ENCODE data around the gene TRAF3IP3.

TRAF3IP3 gene

DNA sequence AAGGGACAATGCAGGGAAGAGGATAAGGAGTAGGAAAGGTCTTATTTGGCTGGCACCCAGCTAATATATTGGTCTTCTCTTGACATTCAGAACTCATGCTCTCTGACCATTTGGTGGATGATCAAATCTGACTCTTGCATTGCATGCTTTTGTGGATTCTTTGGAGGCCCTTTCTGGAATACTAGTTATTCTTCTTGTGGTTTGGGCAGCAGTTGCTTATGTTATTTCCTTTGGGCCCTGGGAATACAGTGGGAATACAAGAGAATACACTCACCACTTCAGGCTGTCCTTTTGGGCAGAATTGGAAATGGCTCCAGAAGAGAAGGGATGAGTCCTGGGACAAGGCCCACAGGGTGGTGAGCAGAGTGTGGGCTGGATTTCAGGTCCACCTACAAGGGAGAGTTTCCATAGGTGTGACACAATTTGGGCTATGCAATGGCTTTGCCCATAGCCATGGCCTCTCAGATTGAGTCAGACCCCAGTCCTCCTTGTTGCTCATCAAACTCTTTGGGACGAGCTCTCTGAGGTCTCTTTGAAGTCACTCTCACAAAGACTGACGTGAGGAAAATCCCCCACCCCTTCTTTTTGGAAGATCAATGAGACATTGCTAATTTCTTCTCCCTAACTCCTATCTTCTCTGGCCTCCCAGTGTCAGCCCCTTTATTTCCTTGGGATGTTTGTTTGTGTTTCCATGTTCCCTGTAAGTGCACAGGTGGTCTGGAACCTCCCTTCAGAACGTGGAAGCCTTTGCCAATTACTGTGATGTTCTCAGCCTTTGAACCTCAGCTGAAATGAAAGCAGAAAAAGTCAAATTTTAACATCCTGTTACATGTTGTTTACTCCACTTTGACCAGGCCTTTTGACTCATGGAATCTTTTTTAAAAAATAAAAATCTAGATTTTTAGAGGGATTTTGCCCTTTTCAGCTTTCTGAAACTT, 31.8 kb upstream of the TRAF3IP3 start:
- no peak overlapping the region for H3K4me3 ChIP-seq (replicated peaks; ENCODE audit: low read depth, low read length)
- DNase-seq (ENCODE audit: extremely low read depth, low read depth) = no peak
- TF ChIP-seq, protein P1, sequence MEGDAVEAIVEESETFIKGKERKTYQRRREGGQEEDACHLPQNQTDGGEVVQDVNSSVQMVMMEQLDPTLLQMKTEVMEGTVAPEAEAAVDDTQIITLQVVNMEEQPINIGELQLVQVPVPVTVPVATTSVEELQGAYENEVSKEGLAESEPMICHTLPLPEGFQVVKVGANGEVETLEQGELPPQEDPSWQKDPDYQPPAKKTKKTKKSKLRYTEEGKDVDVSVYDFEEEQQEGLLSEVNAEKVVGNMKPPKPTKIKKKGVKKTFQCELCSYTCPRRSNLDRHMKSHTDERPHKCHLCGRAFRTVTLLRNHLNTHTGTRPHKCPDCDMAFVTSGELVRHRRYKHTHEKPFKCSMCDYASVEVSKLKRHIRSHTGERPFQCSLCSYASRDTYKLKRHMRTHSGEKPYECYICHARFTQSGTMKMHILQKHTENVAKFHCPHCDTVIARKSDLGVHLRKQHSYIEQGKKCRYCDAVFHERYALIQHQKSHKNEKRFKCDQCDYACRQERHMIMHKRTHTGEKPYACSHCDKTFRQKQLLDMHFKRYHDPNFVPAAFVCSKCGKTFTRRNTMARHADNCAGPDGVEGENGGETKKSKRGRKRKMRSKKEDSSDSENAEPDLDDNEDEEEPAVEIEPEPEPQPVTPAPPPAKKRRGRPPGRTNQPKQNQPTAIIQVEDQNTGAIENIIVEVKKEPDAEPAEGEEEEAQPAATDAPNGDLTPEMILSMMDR (IDR thresholded peaks at IDR 0.05; ENCODE audit: low read depth, low read length, missing control alignments) = no peak

DNA sequence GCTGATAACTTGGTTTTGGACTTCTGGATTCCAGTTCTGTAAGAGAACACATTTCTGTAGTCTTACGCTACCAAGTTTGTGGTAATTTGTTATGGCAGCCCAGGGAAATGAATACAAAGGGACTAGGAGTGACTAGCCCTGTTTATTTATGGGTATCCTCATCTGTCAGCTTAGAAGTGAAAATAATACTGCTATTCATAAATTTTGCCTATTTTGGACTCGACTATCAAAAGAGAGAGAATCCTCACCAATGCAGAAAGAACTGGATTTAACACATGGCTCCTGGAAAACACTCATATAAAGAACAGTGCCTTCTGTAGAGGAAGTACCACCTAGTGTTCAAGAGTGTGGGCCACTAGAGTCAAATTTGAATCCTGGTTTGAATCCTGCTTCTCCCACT, 28.6 kb upstream of the TRAF3IP3 start:
- H3K4me3 ChIP-seq (replicated peaks; ENCODE audit: low read depth, low read length) = no peak overlapping the region
- DNase-seq (ENCODE audit: extremely low read depth, low read depth) = no peak
- TF ChIP-seq, protein P1 (IDR thresholded peaks at IDR 0.05; ENCODE audit: low read depth, low read length, missing control alignments) = no peak

DNA sequence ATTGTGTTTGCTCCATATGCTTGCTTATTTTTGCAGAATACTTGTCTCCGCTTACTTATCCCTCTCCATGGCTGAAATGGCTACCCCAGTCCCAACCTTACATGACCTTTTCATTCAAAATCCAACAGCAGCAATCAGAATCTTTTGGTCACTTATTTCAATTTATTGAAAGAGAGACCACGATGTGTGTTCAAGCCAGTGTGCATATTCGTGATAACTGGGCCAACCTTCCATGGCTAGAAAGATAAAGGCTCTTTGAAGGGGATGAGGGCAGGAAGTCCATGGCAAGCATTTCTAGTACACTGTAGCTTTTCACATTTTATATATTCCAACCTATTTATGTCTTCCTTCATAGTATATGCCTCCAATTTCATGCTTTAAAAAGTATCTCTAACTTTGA, 28.1 kb upstream of the TRAF3IP3 start:
- TF ChIP-seq, protein P1 (IDR thresholded peaks at IDR 0.05; ENCODE audit: low read depth, low read length, missing control alignments) = no peak
- no peak for DNase-seq (ENCODE audit: extremely low read depth, low read depth)
- no peak overlapping the region for H3K4me3 ChIP-seq (replicated peaks; ENCODE audit: low read depth, low read length)

DNA sequence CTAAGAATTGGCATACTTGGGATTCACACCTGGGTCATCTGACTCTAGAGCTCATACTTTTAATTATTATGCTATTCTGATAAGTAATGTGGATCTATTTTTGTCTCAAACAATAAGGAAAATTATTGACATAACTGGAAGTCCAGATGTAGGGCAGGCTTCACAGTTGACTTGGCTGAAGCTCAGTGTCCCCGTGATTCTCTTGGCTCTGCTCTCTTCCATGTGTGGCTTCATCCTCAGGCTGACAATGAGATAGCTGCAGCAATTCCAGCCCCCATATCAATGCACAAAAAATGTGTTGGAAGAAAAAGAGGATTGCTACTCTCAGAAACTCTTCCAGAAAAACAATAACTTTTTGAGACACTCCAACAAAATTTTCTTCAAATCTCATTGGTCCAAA, 27.4 kb upstream of the TRAF3IP3 start:
- H3K4me3 ChIP-seq (replicated peaks; ENCODE audit: low read depth, low read length) = no peak overlapping the region
- no peak for DNase-seq (ENCODE audit: extremely low read depth, low read depth)
- TF ChIP-seq, protein P1 (IDR thresholded peaks at IDR 0.05; ENCODE audit: low read depth, low read length, missing control alignments) = no peak

DNA sequence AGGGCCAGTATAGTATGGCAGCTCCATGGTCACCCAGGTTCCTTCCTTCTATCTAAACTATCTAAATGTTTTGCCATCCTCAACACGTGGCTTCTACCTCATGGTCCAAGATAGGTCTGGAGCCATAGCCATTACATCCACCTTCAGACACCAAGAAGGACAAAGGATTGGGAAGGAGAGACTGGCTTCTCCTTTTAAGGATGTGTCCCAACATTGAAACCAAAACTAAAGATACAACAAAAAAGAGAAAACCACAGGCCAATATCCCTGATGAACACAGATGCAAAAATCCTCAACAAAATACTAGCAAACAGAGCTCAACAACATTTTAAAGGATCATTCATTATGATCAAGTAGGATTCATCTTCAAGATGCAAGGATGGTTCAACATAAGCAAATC, 26.4 kb upstream of the TRAF3IP3 start:
- TF ChIP-seq, protein P1 (IDR thresholded peaks at IDR 0.05; ENCODE audit: low read depth, low read length, missing control alignments) = no peak
- no peak for DNase-seq (ENCODE audit: extremely low read depth, low read depth)
- H3K4me3 ChIP-seq (replicated peaks; ENCODE audit: low read depth, low read length) = no peak overlapping the region

DNA sequence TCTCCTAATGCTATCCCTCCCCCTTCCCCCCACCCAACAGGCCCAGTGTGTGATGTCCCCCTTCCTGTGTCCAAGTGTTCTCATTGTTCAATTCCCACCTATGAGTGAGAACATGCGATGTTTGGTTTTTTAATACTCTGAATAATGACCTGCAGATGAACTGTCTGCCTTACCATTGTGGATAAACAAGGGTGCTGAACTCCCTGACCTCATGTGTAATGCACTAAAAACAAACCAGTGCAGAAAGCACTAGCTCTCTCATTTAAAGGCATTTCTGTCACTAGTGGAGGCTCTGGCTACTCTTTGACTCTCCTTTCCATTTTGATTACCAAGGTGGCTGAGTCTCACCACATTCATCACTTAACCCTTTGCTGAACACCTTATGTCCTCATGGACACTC, 23.1 kb upstream of the TRAF3IP3 start:
- no peak overlapping the region for H3K4me3 ChIP-seq (replicated peaks; ENCODE audit: low read depth, low read length)
- TF ChIP-seq, protein P1 (IDR thresholded peaks at IDR 0.05; ENCODE audit: low read depth, low read length, missing control alignments) = no peak
- no peak for DNase-seq (ENCODE audit: extremely low read depth, low read depth)

Measured in HFF-Myc (cell line).